Muscle of arm (tissue), 14 donors: Measurements from ENCODE around the gene TCEA2. TPM values are rescaled to one million over a fixed set of nuclear protein-coding genes. Genes with fewer than 3 reads are reported as not detected.
A peak's percentile ranks its signal among the peaks of the same experiment; 100 is the strongest.

Experiments
- DNase-seq: peaks from one replicate; pipeline ENCODE4 v3.0.0-alpha.2; 2013
- long read RNA-seq, 11 donors: transcript quantifications; one replicate each; lab custom pipeline, GENCODE V29; 2026
- polyA plus RNA-seq, 12 donors: library from polyadenylated mRNA; unstranded; fragments of 120-200 nt; gene quantifications; one replicate each; pipeline ENCODE4 v1.2.1, GENCODE V29; 2013; ENCODE audit not compliant: insufficient read length in 12 of 12

TCEA2 gene
- polyA plus RNA-seq = 10 to 100 TPM in 11 of 12 donors, not detected in 1; 35.5 to 59.2 (median 42.4) TPM
- long read RNA-seq, donor 1, transcript TCEA2-202 (10 exons, 1,235 nt) = major isoform, 7 of 7 reads
- long read RNA-seq, donor 1, partial matches to known transcripts = 0 of 7 reads
- long read RNA-seq, donor 1, other reads (novel, unspliced or antisense) = 0 of 7 reads
- long read RNA-seq, donor 2, transcript TCEA2-202 (10 exons, 1,235 nt) = major isoform, 15 of 17 reads
- long read RNA-seq, donor 2, partial matches to known transcripts = 0 of 17 reads
- long read RNA-seq, donor 2, other reads (novel, unspliced or antisense) = 0 of 17 reads
- long read RNA-seq, donor 3, partial matches to known transcripts = 12 of 17 reads
- long read RNA-seq, donor 3, other reads (novel, unspliced or antisense) = 0 of 17 reads
- long read RNA-seq, donor 4, partial matches to known transcripts = 0 of 3 reads
- long read RNA-seq, donor 4, other reads (novel, unspliced or antisense) = 0 of 3 reads
- long read RNA-seq, donor 5, transcript TCEA2-202 (10 exons, 1,235 nt) = major isoform, 11 of 11 reads
- long read RNA-seq, donor 5, partial matches to known transcripts = 0 of 11 reads
- long read RNA-seq, donor 5, other reads (novel, unspliced or antisense) = 0 of 11 reads
- long read RNA-seq, donor 6, partial matches to known transcripts = 0 of 5 reads
- long read RNA-seq, donor 6, other reads (novel, unspliced or antisense) = 0 of 5 reads
- long read RNA-seq, donor 7, partial matches to known transcripts = 0 of 4 reads
- long read RNA-seq, donor 7, other reads (novel, unspliced or antisense) = 0 of 4 reads
- long read RNA-seq, donor 8, transcript TCEA2-202 (10 exons, 1,235 nt) = major isoform, 13 of 13 reads
- long read RNA-seq, donor 8, partial matches to known transcripts = 0 of 13 reads
- long read RNA-seq, donor 8, other reads (novel, unspliced or antisense) = 0 of 13 reads
- long read RNA-seq, donor 9, transcript TCEA2-202 (10 exons, 1,235 nt) = major isoform, 8 of 9 reads
- long read RNA-seq, donor 9, partial matches to known transcripts = 0 of 9 reads
- long read RNA-seq, donor 9, other reads (novel, unspliced or antisense) = 0 of 9 reads
- long read RNA-seq, donor 10, transcript TCEA2-202 (10 exons, 1,235 nt) = major isoform, 12 of 12 reads
- long read RNA-seq, donor 10, partial matches to known transcripts = 0 of 12 reads
- long read RNA-seq, donor 10, other reads (novel, unspliced or antisense) = 0 of 12 reads
- long read RNA-seq, donor 11, partial matches to known transcripts = 5 of 9 reads
- long read RNA-seq, donor 11, other reads (novel, unspliced or antisense) = 0 of 9 reads

- DNase-seq = peak; percentile 97
Measured at GRCh38 chr20:64062596-64063388, at the start of gene TCEA2. TSS of gene TCEA2 (plus strand) at chr20:64063198. CDS start at chr20:64063313, 115 bp downstream.

- no peak for DNase-seq
Measured at GRCh38 chr20:64015635-64016034, 47.4 kb upstream of the TCEA2 start.

DNA sequence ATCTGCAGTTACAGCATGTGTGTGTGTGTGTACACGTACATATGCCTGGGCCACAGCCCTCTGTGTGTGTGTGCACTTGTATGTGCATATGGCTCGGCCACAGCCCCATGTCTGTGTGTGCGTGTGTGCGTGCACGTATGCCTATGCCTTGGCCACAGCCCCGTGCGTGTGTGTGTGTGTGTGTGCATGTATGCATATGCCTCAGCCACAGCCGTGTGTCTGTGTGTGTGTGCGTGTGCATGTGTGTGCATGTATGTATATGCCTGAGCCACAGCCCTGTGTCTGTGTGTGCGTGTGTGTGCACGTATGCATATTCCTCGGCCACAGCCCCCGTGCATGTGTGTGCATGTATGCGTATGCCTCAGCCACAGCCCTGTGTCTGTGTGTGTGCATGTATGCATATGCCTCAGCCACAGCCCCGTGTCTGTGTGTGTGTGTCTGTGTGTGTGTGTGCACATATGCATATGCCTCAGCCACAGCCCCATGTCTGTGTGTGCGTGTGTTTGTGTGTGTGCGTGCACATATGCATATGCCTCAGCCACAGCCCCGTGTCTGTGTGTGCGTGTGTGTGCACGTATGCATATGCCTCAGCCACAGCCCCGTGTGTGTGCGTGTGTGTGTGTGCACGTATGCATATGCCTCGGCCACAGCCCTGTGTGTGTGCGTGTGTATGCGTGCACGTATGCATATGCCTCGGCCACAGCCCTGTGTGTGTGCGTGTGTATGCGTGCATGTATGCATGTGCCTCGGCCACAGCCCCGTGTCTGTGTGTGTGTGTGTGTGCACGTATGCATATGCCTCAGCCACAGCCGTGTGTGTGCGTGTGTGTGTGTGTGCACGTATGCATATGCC lies 41.6 kb upstream of the TCEA2 start:
- no peak for DNase-seq

DNA sequence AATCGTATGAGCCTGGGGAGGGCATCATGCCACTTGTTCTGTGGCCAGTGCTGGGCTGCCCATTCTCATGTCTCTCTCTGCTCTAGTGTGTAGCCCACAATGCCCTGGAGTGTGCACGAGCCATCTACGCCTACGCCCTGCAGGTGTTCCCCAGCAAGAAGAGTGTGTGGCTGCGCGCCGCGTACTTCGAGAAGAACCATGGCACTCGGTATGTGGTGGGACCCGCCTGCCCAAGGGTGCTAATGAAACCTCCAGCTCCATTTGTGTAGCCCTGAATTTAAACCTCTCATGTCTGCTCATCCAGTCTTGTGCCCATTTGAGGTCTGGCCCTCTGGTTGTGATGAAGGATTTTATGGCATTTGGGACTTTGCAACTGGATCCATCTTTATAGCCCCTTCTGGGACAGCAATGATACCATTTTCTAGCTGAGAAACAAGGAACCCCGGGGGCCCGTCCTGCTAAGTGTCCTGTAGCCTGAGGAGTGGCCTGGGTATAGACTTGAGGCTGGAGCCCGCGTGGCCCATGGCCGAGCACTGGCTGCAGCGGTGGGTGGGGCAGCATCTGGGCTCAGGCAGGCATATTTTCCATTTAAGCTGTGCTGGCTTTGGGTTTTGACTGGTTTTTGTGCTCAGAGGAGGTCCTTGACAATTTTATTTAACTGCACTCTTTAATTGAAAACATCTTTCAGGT lies 40.2 kb upstream of the TCEA2 start:
- DNase-seq = no peak

DNA sequence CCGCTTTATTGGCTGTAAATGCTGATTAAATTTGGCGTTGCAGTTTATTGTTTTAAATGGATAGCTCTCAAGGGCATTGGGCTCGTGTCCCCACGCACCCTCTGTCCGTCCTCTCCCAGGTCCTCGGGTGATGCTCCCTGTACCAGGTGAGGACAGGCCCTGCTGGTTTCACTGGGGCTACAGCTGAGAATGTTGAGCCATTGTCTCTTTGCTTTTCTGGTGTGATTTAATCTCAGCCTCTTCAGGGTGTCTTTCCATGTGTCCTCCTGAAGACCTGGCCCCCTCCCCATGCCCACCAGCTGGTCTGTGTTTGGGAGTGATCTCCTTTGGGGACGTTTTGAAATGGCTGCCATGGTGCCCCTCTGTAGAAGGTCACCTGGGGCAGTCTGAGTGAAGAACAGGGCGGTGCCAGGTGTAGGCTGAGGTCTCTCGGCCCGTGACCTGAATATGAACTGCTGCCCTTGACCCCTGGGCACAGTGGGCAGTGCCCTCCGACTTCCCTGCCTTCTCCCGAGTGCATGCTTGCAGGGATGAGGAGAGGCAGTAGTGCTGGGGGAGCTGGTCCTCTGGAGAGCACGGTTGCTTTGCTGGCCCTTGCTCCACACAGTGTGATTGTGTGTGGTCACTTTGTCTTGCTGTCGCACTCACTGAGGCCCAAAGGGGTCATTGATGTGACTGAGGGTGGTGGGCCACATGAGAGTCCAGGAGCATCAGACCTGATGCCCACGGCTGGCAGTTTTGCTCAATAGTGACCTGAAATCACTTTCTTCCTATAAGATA lies 39.4 kb upstream of the TCEA2 start:
- DNase-seq = no peak

GRCh38 chr20:64024141-64024990 lies 38.6 kb upstream of the TCEA2 start:
- DNase-seq = no peak

DNA sequence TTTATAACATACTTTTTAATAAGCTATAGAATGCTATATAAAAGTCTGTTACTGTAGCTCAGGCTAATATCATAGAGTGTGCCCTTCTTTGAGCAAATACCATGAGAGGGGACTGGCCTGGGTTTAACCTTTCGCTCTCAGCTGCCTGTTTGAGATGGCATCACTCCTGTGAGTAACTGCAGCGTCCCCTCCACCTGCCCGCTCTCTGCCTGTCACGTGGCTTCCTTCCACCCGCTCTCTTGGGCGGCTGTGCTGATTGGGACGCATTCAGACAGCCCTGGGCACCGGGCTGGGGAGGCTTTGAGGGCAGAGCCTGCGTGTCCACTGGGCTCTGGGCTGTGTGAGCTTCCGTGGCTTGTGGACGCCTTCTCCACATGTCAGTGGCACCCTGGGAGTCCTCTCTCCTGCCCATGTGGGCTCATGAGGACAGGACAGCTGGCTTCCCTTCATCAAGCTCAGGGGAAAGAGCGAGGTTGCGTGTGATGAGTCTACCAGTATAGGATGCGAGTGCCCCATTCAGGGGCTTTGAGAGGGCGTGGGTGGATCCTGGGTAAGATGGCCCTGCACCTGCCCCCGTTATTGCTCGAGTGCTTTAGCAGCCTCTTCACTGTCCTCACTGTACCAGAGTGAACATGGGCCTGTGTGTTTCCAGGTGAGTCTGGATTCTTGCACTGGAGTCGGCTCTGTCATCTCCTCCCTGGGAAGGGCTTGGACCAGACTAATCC lies 37.7 kb upstream of the TCEA2 start:
- no peak for DNase-seq

- DNase-seq = no peak
Measured at GRCh38 chr20:64025826-64026412, 37.1 kb upstream of the TCEA2 start.

DNA sequence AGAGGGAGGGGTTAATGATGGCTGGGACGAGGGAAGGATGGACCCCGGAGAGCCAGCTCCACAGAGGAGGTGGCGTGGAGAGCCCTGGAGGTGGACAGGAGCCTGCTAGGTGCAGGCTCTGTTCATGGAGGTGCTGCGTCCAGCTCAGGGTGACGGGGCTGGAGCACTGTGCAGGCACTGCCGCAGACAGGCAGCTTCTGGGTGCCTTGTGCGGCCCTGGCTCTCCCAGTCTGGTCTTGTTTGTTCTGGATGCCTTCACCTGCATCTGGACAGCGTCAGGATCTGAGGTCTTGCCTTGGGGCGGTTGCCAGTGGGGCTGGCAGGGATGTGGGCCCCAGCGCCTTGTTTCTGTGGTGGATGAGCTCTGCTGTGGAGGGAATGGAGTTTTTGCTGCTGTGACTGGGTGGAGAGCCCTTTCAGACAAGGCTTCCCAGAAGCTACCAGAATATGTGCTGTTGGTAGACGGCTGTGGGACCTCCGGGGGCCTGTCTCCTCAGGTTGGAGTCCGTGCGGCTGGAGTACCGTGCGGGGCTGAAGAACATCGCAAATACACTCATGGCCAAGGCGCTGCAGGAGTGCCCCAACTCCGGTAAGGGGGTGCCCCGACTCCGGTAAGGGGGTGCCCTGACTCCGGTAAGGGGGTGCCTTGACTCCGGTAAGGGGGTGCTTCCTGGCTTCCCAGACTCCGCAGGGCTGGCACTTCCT lies 34.9 kb upstream of the TCEA2 start:
- DNase-seq = no peak

GRCh38 chr20:64029293-64030117 lies 33.5 kb upstream of the TCEA2 start:
- DNase-seq = no peak

GRCh38 chr20:64030371-64031134 lies 32.4 kb upstream of the TCEA2 start:
- no peak for DNase-seq

DNA sequence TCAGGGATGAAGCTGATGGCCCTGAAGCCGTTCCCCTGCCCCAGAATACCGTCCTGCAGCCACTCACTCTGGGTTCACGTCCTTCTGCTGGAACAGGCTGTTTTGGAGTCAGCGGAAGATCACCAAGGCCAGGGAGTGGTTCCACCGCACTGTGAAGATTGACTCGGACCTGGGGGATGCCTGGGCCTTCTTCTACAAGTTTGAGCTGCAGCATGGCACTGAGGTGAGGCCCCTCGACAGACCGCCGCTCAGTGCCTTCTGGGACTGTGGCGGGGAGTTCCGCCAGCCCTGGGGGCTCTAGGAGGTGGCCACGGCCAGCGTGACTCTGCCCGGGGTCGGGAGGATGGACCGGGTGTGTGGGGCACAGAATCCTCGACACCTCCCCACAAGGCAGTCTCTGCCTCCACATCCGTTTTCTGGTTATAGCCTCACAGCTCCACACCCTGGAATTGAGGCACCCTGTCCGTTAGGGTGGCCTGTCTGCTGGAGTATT lies 31.1 kb upstream of the TCEA2 start:
- no peak for DNase-seq

GRCh38 chr20:64032706-64033624 lies 30.0 kb upstream of the TCEA2 start:
- no peak for DNase-seq
